Natural killer cell treated with Interleukin-12 subunit alpha and Interleukin-12 subunit beta and Interleukin-15 and Interleukin-18, amount 100 ng/mL, for 72 hours (primary cell): ENCODE data around the gene GCGR. TPM values are rescaled to one million over a fixed set of nuclear protein-coding genes. Genes with fewer than 3 reads are reported as not detected.

Source experiments
- ATAC-seq, 2 donors: fragments of 150-1000 bp; cut with Tn5 transposase in 1 of 2; sonication (Bioruptor Pico), chemical (Tn5 transposase) in 1 of 2; 2 replicates each; pipeline ENCODE4 v1.10.0; 2021
- DNase-seq: peaks from one replicate; pipeline ENCODE4 v3.0.0; 2022; ENCODE audit warnings: low spot score
- H3K27ac Mint-ChIP-seq, 2 donors: 1 replicate in 1 of 2; 2 replicates in 1 of 2; pipeline ENCODE4 v1.8.0; 2022; ENCODE audit warnings: mixed read lengths in 2 of 2, mild to moderate bottlenecking in 1 of 2, moderate library complexity in 1 of 2
- H3K27me3 Mint-ChIP-seq, 2 donors: 1 replicate in 1 of 2; 2 replicates in 1 of 2; pipeline ENCODE4 v1.8.0; 2022; ENCODE audit warnings: mixed read lengths in 2 of 2
- H3K36me3 Mint-ChIP-seq: one replicate; pipeline ENCODE4 v1.8.0; 2022; ENCODE audit warnings: mixed read lengths
- H3K4me1 Mint-ChIP-seq, 2 donors: 1 replicate in 1 of 2; 2 replicates in 1 of 2; pipeline ENCODE4 v1.8.0; 2022; ENCODE audit warnings: low read depth in 2 of 2, mixed read lengths in 2 of 2, mild to moderate bottlenecking in 1 of 2
- H3K4me3 Mint-ChIP-seq: one replicate; pipeline ENCODE4 v1.8.0; 2022; ENCODE audit warnings: mixed read lengths
- H3K9me3 Mint-ChIP-seq: 2 replicates; pipeline ENCODE4 v1.8.0; 2022; ENCODE audit warnings: mixed read lengths
- total RNA-seq, 2 donors: library from RNA; stranded (reverse); gene quantifications; one replicate each; pipeline ENCODE4 v1.2.3, GENCODE V29; 2022

Gene GCGR
- total RNA-seq, 2 donors from 2014 or later: not detected

DNA sequence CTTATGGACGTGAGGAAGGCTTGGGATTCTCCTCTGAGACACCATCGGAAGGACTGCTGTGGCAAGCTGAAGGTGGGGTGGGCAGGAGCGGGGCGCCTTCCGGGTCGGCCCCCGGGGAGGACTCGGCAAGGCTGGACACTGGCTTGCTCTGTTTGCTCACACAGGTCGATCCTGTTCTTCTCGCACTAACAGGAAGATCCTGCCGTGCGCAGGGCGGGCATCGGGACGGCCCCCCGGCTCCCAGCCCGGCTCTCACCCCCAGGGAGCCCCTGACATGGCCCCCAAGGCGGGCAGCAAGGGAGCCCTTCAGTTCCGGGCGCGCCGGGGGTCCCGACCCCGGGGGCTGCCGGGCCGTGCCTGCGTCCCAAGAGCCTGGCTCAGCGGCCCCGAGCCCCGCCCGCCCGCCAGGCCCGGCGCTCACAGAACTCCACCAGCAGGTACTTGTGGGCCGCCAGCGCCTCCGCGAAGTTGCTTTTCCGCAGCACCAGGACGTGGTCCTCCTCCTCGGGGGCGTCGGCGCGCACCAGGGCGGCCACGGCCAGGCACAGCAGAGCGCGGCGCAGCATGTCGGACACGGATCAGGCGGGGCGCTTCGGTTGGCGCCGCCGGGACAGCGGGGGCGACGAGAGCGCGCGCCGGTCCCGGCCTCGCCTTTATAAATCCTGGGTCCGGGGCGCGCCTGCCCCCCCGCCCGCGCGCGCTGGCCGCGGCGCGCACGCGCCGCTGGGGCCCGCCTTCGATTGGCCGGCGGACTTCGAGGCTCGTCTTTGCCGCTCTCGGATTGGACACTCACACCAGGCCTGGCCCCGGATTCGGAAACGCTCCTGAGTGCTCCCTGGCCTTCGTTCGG lies 56.2 kb downstream of the GCGR start, which contains the start of gene P4HB:
TSS of gene P4HB (minus strand) at position 630 of the 850 bp plus-strand sequence. CDS start at position 566, 64 bp downstream.
- H3K9me3 Mint-ChIP-seq: no peaks in the 10 kb centered on the region
- no peaks in the 10 kb centered on the region for H3K27me3 Mint-ChIP-seq
- H3K36me3 Mint-ChIP-seq: peaks cover 11% of the 10 kb centered on the region
- peaks cover 29 to 42% of the 10 kb centered on the region in 2 donors for H3K4me1 Mint-ChIP-seq
- no peak for ATAC-seq
- peak within 1 kb of the TSS; percentile 99 for H3K27ac Mint-ChIP-seq
- H3K4me3 Mint-ChIP-seq: peak within 1 kb of the TSS; percentile 97
- no peak for DNase-seq

DNA sequence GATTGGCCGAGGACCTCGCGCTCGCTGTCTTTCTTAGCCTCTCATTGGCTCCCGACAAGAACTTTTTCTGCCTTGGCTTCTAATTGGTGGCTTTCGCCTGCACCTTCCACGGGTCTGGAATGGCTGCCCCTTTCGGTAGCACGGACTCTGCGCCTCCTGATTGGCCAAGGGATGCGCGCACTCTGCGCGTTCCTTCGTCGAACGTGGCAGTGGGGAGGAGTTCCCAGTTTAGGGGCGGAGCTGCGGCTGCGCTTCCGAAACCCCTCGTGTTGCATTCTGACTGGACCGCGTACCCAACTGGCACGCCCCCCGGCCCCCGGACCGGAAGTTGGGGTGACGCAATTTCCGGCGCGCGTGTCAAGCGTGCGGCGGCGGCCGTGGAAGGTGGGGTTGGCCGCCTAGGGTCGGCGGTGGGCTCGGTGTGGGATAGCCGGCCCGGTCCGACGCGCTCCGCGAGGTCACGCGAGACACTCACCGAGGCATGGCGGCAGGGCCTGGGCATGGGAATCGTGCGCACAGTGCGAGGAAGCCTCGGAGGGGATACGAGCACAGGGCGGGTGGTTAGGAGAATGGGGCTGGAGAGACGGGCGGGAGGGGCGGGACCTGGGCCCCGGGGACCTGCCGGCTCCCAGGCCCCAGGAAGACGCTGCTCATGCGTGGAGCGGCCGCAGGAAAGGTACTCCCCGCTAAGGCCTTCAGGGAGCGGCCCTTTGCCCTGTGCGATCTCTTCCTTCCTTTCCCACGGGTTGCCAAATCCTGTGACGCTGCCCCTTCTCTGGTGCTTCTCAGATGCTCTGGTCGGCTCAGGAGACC lies 57.0 kb downstream of the GCGR start:
- H3K4me1 Mint-ChIP-seq: peaks cover 24 to 42% of the 10 kb centered on the region in 2 donors
- no peaks in the 10 kb centered on the region for H3K27me3 Mint-ChIP-seq
- H3K9me3 Mint-ChIP-seq: no peaks in the 10 kb centered on the region
- H3K36me3 Mint-ChIP-seq: peaks cover 11% of the 10 kb centered on the region
- H3K27ac Mint-ChIP-seq: peak overlapping the region; percentile 99
- ATAC-seq: peak; percentile 93
- peak overlapping the region; percentile 97 for H3K4me3 Mint-ChIP-seq
- peak; percentile 100 for DNase-seq

DNA sequence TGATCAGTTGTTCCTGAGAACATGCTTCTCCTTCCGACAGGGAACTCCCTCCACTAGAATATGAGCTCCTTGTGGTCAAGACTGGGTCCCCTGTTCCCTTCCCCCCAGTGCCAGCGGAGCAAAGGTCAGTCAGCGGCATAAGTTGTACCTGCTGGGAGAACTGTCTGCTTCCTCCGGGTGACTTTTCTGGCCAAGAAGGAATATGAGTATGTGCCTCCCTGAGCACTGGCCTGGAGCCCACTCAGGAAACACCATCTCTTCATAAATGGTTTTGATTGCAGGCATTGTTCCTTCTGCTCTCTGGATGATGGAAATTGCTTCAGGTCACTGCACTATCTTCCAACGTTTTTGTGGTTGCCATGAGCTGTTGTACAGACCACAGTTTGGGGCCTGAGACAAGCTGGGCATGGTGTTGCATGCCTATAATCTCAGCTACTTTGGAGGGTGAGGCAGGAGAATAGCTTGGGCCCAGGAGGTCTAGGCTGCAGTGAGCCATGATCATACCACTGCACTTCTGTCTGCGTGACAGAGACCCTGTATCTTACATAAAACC lies 59.2 kb downstream of the GCGR start:
- no peaks in the 10 kb centered on the region for H3K9me3 Mint-ChIP-seq

More for the DNA sequence above, 59.2 kb downstream of the GCGR start:
- Mint-ChIP-seq H3K36me3 (peaks cover 11% of the 10 kb centered on the region), H3K4me1 (peaks cover 24 to 44% of the 10 kb centered on the region in 2 donors), H3K4me3 (peak overlapping the region; percentile 77), H3K27me3 (no peaks in the 10 kb centered on the region), H3K27ac (peak overlapping the region; percentile 73 to 92)
- ATAC-seq: no peak
- DNase-seq: no peak

Other genes with a start within 250 kb of the GCGR start
- gene NPLOC4, start 167.0 kb upstream of the GCGR start, total RNA-seq: 100 to 1,000 TPM; 161 to 174 TPM
- under 1 TPM in 1 of 2 donors, not detected in 1; 0.50 TPM for gene TSPAN10, start 167.0 kb upstream of the GCGR start, total RNA-seq
- gene PDE6G, start 147.6 kb upstream of the GCGR start, total RNA-seq: 1 to 10 TPM; 4.8 to 8.9 TPM
- gene OXLD1, start 137.5 kb upstream of the GCGR start, total RNA-seq: 10 to 100 TPM; 35.2 to 45.6 TPM
- gene CCDC137, start 137.4 kb upstream of the GCGR start, total RNA-seq: 10 to 100 TPM; 38.0 to 90.1 TPM
- gene ARL16, start 120.4 kb upstream of the GCGR start, total RNA-seq: 10 to 100 TPM; 35.5 to 54.7 TPM
- gene HGS, start 120.1 kb upstream of the GCGR start, total RNA-seq: 100 to 1,000 TPM; 140 to 220 TPM
- gene MRPL12, start 100.8 kb upstream of the GCGR start, total RNA-seq: 100 to 1,000 TPM in 1 of 2 donors, 10 to 100 TPM in 1; 98.7 to 226 TPM
- 10 to 100 TPM; 17.5 to 36.3 TPM for gene SLC25A10, start 91.9 kb upstream of the GCGR start, total RNA-seq
- 100 to 1,000 TPM in 1 of 2 donors, 10 to 100 TPM in 1; 83.9 to 104 TPM for gene MCRIP1, start 29.1 kb downstream of the GCGR start, total RNA-seq
- not detected for gene PPP1R27, start 30.9 kb downstream of the GCGR start, total RNA-seq
- gene P4HB, start 56.4 kb downstream of the GCGR start, total RNA-seq: 100 to 1,000 TPM; 691 to 774 TPM
- 100 to 1,000 TPM; 874 to 929 TPM for gene ARHGDIA, start 67.2 kb downstream of the GCGR start, total RNA-seq
- gene ALYREF, start 87.4 kb downstream of the GCGR start, total RNA-seq: 100 to 1,000 TPM; 159 to 302 TPM
- gene ANAPC11, start 87.6 kb downstream of the GCGR start, total RNA-seq: 100 to 1,000 TPM in 1 of 2 donors, 10 to 100 TPM in 1; 81.3 to 112 TPM
- gene NPB, start 98.1 kb downstream of the GCGR start, total RNA-seq: under 1 TPM; 0.17 to 0.50 TPM
- gene PCYT2, start 107.2 kb downstream of the GCGR start, total RNA-seq: 10 to 100 TPM; 30.4 to 36.5 TPM
- gene SIRT7, start 114.0 kb downstream of the GCGR start, total RNA-seq: 10 to 100 TPM; 69.4 to 77.6 TPM
- 10 to 100 TPM; 26.7 to 49.4 TPM for gene MAFG, start 123.6 kb downstream of the GCGR start, total RNA-seq
- gene PYCR1, start 133.2 kb downstream of the GCGR start, total RNA-seq: 10 to 100 TPM; 18.3 to 56.1 TPM
- gene MYADML2, start 143.1 kb downstream of the GCGR start, total RNA-seq: not detected
- gene NOTUM, start 157.0 kb downstream of the GCGR start, total RNA-seq: under 1 TPM in 1 of 2 donors, not detected in 1; 0.17 TPM
- 10 to 100 TPM; 21.6 to 46.8 TPM for gene ASPSCR1, start 173.5 kb downstream of the GCGR start, total RNA-seq
- 100 to 1,000 TPM in 1 of 2 donors, 10 to 100 TPM in 1; 82.6 to 174 TPM for gene CENPX, start 218.7 kb downstream of the GCGR start, total RNA-seq
- 10 to 100 TPM; 16.1 to 42.3 TPM for gene LRRC45, start 219.2 kb downstream of the GCGR start, total RNA-seq
- 1 to 10 TPM; 3.0 to 6.1 TPM for gene RAC3, start 227.5 kb downstream of the GCGR start, total RNA-seq
- gene DCXR, start 233.5 kb downstream of the GCGR start, total RNA-seq: 100 to 1,000 TPM in 1 of 2 donors, 10 to 100 TPM in 1; 95.7 to 136 TPM
- 10 to 100 TPM; 18.2 to 23.1 TPM for gene RFNG, start 247.7 kb downstream of the GCGR start, total RNA-seq
- 100 to 1,000 TPM; 112 to 114 TPM for gene GPS1, start 247.7 kb downstream of the GCGR start, total RNA-seq